Measurements from ENCODE around the gene SMG6.

SMG6 gene

GRCh38 chr17:2011411-2012371 lies 291.9 kb downstream of the SMG6 start:
- no peak overlapping the region for H3K27ac ChIP-seq (ENCODE audit: low read depth, low read length)
- no peaks in the 10 kb centered on the region for H3K27me3 ChIP-seq (ENCODE audit: low read length)

More at GRCh38 chr17:2011411-2012371, 291.9 kb downstream of the SMG6 start:
- Histone ChIP-seq H3F3A (ENCODE audit: insufficient read depth) (no peaks in the 10 kb centered on the region), H4K20me1 (ENCODE audit: low read depth, low read length) (no peaks in the 10 kb centered on the region), H3K9me2 (replicated peaks; ENCODE audit: insufficient read depth, low read length) (no peaks in the 10 kb centered on the region), H2AFZ (ENCODE audit: low read depth, low read length, severe bottlenecking) (no peak overlapping the region), H3K36me3 (ENCODE audit: low read length) (no peaks in the 10 kb centered on the region), H3K4me3 (ENCODE audit: insufficient read depth, low read length, poor library complexity, severe bottlenecking) (no peak overlapping the region), H3K9ac (ENCODE audit: low read length) (no peak overlapping the region), H3K79me2 (ENCODE audit: insufficient read depth, low read length) (no peaks in the 10 kb centered on the region), H3K9me3 (ENCODE audit: insufficient read depth, low read length) (no peaks in the 10 kb centered on the region), H3K4me2 (ENCODE audit: low read depth, low read length, poor library complexity, severe bottlenecking) (no peak overlapping the region)
- TF ChIP-seq CTCF (IDR thresholded peaks at IDR 0.05; ENCODE audit: insufficient read depth, low read length, poor library complexity, severe bottlenecking) (no peak), EZH2phosphoT487 (conservative IDR thresholded peaks at IDR 0.05; ENCODE audit: low read length) (no peak)
